ENCODE results near the gene DICER1. TPM values are rescaled to one million over a fixed set of nuclear protein-coding genes. Genes with fewer than 3 reads are reported as not detected.

Gene DICER1
- polyA plus RNA-seq, 2 of the 4 experiments (the other 2 are of a cell fraction), result 14.1 to 46.3 TPM

DNA sequence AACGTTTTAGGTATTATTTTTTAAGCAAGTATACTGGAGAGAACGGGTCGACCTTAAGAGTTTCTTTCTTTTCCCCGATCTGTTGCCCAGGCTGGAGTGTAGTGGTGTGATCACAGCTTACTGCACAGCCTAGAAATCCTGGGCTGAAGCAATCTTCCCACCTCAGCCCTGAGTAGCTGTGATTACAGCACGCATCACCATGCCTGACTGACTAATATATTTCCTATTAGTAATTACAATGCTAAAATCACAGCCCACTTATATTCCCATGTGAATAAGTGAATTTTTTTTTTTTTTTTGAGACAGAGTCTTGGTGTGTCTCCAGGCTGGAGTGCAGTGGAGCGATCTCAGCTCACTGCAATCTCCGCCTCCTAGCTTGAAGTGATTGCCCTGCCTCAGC, 50.4 kb downstream of the DICER1 start (continued):
- TF ChIP-seq EHF (CRISPR knock-in tag; IDR thresholded peaks at IDR 0.05) (no peak), SREBF2 (IDR thresholded peaks at IDR 0.05) (no peak), HOXB13 (CRISPR knock-in tag; IDR thresholded peaks at IDR 0.05; ENCODE audit: low read depth) (no peak)

DNA sequence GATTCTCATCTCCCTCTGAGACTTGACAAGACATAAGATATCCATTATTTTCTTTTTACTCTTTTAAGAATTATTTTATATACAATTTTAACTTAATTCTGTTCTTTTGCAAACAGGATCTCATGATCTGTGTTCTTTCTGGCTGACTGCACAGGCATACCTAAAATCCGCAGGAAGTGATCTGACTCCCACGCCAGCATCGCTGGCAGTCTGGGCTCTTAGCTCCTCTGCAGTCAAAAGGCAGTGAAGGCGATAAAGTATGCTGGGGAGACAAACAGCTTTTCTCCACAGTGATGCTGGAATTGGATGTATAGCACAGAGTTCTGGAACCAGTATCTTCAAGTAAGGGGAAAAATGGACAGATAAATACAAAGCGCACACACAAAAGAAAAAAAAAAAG, 52.4 kb downstream of the DICER1 start:
- WGBS (ENCODE audit: missing lambda C conversion rate), result 96% methylated on average over 5 of the region's 5 CpGs
- ATAC-seq, result no peak
- ChIA-PET POLR2A (no interaction called here), CTCF (no interaction called here)
- no peak for TF ChIP-seq HMGXB4 (CRISPR knock-in tag; IDR thresholded peaks at IDR 0.05; ENCODE audit: borderline replicate concordance)
- TF ChIP-seq HOXB5 (CRISPR knock-in tag; IDR thresholded peaks at IDR 0.05), result no peak
- TF ChIP-seq TFCP2L1 (CRISPR knock-in tag; IDR thresholded peaks at IDR 0.05), result no peak
- no peak overlapping the region for H3K27ac ChIP-seq
- H3K4me3 ChIP-seq, result no peak overlapping the region
- DNase-seq (ENCODE audit: low read depth in 1 of 2, low spot score in 1 of 2), result no peak
- H3K4me1 ChIP-seq, result no peaks in the 10 kb centered on the region
- no peaks in the 10 kb centered on the region for H3K9me3 ChIP-seq
- H3K4me2 ChIP-seq, result no peak overlapping the region
- FAIRE-seq, result no peak

GRCh38 chr14:95102680-95103044, 54.7 kb downstream of the DICER1 start:
- H3K27ac ChIP-seq, result no peak overlapping the region
- no peak for ATAC-seq
- 86% methylated on average over 5 of the region's 5 CpGs for WGBS (ENCODE audit: missing lambda C conversion rate)
- no peak overlapping the region for H3K4me3 ChIP-seq
- no peak for DNase-seq (ENCODE audit: low read depth in 1 of 2, low spot score in 1 of 2)
- CTCF ChIA-PET, result interaction anchor here (0.7 to 2.1 kb wide), 4 partner anchors 16 to 414 kb away, joined by 3 to 7 read pairs (median 4); no protein-coding TSS in a partner anchor
- no peak for FAIRE-seq
- H3K4me1 ChIP-seq, result peaks cover 3% of the 10 kb centered on the region; the same call in 1 of the 3 replicates
- TF ChIP-seq ATOH8 (CRISPR knock-in tag; IDR thresholded peaks at IDR 0.05; ENCODE audit: low read depth), result no peak
- TF ChIP-seq GATA3 (IDR thresholded peaks at IDR 0.05; ENCODE audit: borderline replicate concordance), result no peak
- TF ChIP-seq FOSB (CRISPR knock-in tag; IDR thresholded peaks at IDR 0.05), result no peak
- no peak for TF ChIP-seq CEBPB (IDR thresholded peaks at IDR 0.05)
- TF ChIP-seq CHD4 (IDR thresholded peaks at IDR 0.05; ENCODE audit: borderline replicate concordance), result no peak
- TF ChIP-seq POLR2A (IDR thresholded peaks at IDR 0.05; ENCODE audit: low read length), result no peak
- no peaks in the 10 kb centered on the region for H3K9me3 ChIP-seq
- no peak overlapping the region for H3K4me2 ChIP-seq
- POLR2A ChIA-PET, result no interaction called here

DNA sequence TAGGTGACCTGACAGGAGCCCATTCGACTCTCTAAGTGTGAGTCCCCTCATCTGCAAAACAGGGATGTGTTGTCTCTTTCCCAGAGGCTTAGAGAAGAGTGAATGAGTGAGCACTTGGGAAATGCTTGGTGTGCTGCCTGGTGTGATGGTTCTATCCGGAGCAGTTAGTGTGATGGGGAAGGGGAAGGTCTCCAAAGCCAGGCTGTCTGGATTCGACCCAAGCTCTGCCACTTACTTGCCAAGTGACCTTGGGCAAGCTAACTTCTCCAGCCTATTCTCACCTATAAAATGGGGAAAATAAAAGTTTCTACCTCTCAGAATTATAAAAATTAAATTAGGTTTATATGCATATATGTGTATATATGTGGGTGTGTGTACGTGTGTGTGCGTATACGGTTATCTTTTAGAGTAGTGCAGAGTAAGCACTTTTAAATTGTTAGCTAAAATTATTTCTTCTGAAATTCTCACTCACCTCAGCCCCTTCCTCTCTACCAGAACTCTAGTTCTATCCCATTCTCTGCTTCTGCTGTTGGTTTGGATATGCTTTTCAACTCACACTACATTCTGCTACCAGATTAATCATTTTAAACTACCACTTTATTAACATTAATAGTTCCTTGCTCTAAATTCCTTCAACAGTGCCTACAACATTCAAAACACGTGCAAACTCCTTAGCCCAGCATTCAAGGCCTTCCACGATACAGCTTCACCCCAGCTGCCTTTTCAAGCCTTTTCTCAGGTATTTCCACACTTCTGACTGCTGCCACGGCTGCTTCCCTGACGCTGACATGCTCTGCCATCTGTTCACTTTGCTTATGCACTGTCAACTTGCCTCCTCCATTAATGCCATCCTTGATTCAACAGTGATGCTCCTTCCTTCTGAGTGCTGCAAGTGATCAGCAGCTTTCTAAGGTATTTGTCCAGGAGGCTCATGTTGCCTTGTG, 55.3 kb downstream of the DICER1 start:
- Histone ChIP-seq H3K27ac (no peak overlapping the region), H3K4me1 (peaks cover 8% of the 10 kb centered on the region; the same call in 1 of the 3 replicates), H3K4me2 (no peak overlapping the region), H3K9me3 (no peaks in the 10 kb centered on the region), H3K4me3 (no peak overlapping the region)
- CTCF ChIA-PET, result interaction anchor here (0.6 to 1.5 kb wide), 7 partner anchors 10 to 412 kb away, joined by 3 to 7 read pairs (median 4); no protein-coding TSS in a partner anchor
- 85% methylated on average over 10 of the region's 10 CpGs for WGBS (ENCODE audit: missing lambda C conversion rate)
- POLR2A ChIA-PET, result no interaction called here
- ATAC-seq (no peak), DNase-seq (ENCODE audit: low read depth in 1 of 2, low spot score in 1 of 2) (no peak), FAIRE-seq (no peak)
- no peak for TF ChIP-seq POLR2AphosphoS2 (conservative IDR thresholded peaks at IDR 0.05; ENCODE audit: low read length)
- peak; percentile 61 for TF ChIP-seq MAFK (IDR thresholded peaks at IDR 0.05; ENCODE audit: partially characterized antibody)
- TF ChIP-seq ESRRA (IDR thresholded peaks at IDR 0.05; ENCODE audit: borderline replicate concordance, low read length), result no peak

All from A549 (cell line).